H1 (cell line): ENCODE measurements around the gene CDH26. TPM values are rescaled to one million over a fixed set of nuclear protein-coding genes. Genes with fewer than 3 reads are reported as not detected.

ENCODE experiments used
- CTCF ChIA-PET: fragments of 300-600 bp; sonication (Branson Sonifier 250); formaldehyde crosslinking; loops from one replicate; lab custom pipeline; 2021; ENCODE audit not compliant: partially characterized antibody; lab: Charles Lee
- POLR2A ChIA-PET: fragments of 300-600 bp; sonication (Branson Sonifier 250); formaldehyde crosslinking; loops from one replicate; lab custom pipeline; 2021; ENCODE audit warnings: inconsistent platforms; ENCODE audit not compliant: partially characterized antibody; lab: Charles Lee
- DNase-seq, 2 experiments: peaks; one replicate each; pipeline versions ENCODE4 v3.0.0 to v3.0.0-alpha.2; 2010 to 2022; ENCODE audit warnings: low spot score in 2 of 2, low read depth in 1 of 2, mixed read lengths in 1 of 2
- FAIRE-seq: peaks from 2 replicates; lab custom pipeline; 2011; peaks lifted over from hg19 to GRCh38; lab: Jason Lieb, UNC
- H2AFZ ChIP-seq: 2 replicates; pipeline ENCODE4 v1.8.1; 2012; ENCODE audit warnings: low read length, inconsistent platforms
- H2AK5ac ChIP-seq: 2 replicates; pipeline ENCODE4 v1.6.1; 2013; ENCODE audit warnings: low read depth, low read length
- H2BK120ac ChIP-seq: replicated peaks from 2 replicates; pipeline ENCODE3; 2013; ENCODE audit warnings: low read depth, low read length, inconsistent platforms
- H2BK12ac ChIP-seq: 2 replicates; pipeline ENCODE4 v1.6.1; 2013; ENCODE audit warnings: low read depth, low read length
- H2BK15ac ChIP-seq: 2 replicates; pipeline ENCODE4 v1.6.1; 2013; ENCODE audit warnings: low read length
- H2BK20ac ChIP-seq: 2 replicates; pipeline ENCODE4 v1.6.1; 2013; ENCODE audit warnings: low read length
- H2BK5ac ChIP-seq: 2 replicates; pipeline ENCODE4 v1.6.1; 2013; ENCODE audit warnings: low read depth, low read length
- H3K14ac ChIP-seq: 2 replicates; pipeline ENCODE4 v1.6.1; 2013; ENCODE audit warnings: inconsistent platforms; ENCODE audit not compliant: insufficient read length
- H3K18ac ChIP-seq: 2 replicates; pipeline ENCODE4 v1.6.1; 2013; ENCODE audit warnings: low read length; ENCODE audit errors: extremely low read depth
- H3K23ac ChIP-seq: 2 replicates; pipeline ENCODE4 v1.6.1; 2013; ENCODE audit warnings: inconsistent platforms; ENCODE audit not compliant: insufficient read length
- H3K23me2 ChIP-seq: 2 replicates; pipeline ENCODE4 v1.6.1; 2013; ENCODE audit warnings: low read depth, low read length
- H3K27ac ChIP-seq: 2 replicates; pipeline ENCODE4 v1.6.1; 2011; ENCODE audit warnings: low read depth, low read length, inconsistent platforms
- H3K27me3 ChIP-seq, 4 experiments: replicated peaks in 1 of 4; 1 replicate in 1 of 4; 2 replicates in 3 of 4; pipeline versions ENCODE4 v1.6.1 to v1.8.1; 2011 to 2013; ENCODE audit warnings: low read length in 3 of 4, mild to moderate bottlenecking in 3 of 4, inconsistent platforms in 2 of 4, mixed read lengths in 2 of 4, moderate library complexity in 1 of 4; ENCODE audit not compliant: control insufficient read depth in 3 of 4, insufficient read depth in 3 of 4; ENCODE audit errors: extremely low read depth in 1 of 4
- H3K36me3 ChIP-seq, 4 experiments: 2 replicates each; pipeline versions ENCODE4 v1.6.1 to v1.8.1; 2011 to 2013; ENCODE audit warnings: mild to moderate bottlenecking in 4 of 4, low read length in 3 of 4, moderate library complexity in 2 of 4, control low read depth in 1 of 4, inconsistent platforms in 1 of 4; ENCODE audit not compliant: insufficient read depth in 4 of 4, control insufficient read depth in 2 of 4
- H3K4ac ChIP-seq: replicated peaks from 2 replicates; pipeline ENCODE3; 2013; ENCODE audit warnings: low read length, low read depth, mixed read lengths, inconsistent platforms; ENCODE audit not compliant: insufficient read length
- H3K4me1 ChIP-seq, 4 experiments: replicated peaks in 1 of 4; 1 replicate in 1 of 4; 2 replicates in 3 of 4; pipeline versions ENCODE4 v1.6.1 to v1.8.1; 2011 to 2013; ENCODE audit warnings: low read length in 3 of 4, inconsistent platforms in 2 of 4, mixed read lengths in 1 of 4; ENCODE audit not compliant: insufficient read depth in 4 of 4, control insufficient read depth in 3 of 4
- H3K4me2 ChIP-seq, 2 experiments: 2 replicates each; pipeline versions ENCODE4 v1.6.1 to v1.8.1; 2011 to 2013; ENCODE audit warnings: low read depth in 2 of 2, low read length in 2 of 2, control low read depth in 1 of 2, inconsistent platforms in 1 of 2, mild to moderate bottlenecking in 1 of 2; ENCODE audit not compliant: insufficient read depth in 1 of 2
- H3K4me3 ChIP-seq, 4 experiments: fragments of 200-600, 300-600 bp in 1 of 4; sonication (generic), shearing (Covaris generic), sonication (Bioruptor Twin) in 1 of 4; 2 replicates each; pipeline versions ENCODE4 v1.5.1 to v1.8.1; 2011 to 2016; ENCODE audit warnings: low read length in 4 of 4, low read depth in 3 of 4, control low read depth in 2 of 4, inconsistent platforms in 2 of 4, mild to moderate bottlenecking in 2 of 4, mixed read lengths in 1 of 4, moderate library complexity in 1 of 4; ENCODE audit not compliant: insufficient read depth in 2 of 4; ENCODE audit errors: extremely low read depth in 1 of 4
- H3K56ac ChIP-seq: replicated peaks from 2 replicates; pipeline ENCODE3; 2013; ENCODE audit warnings: low read depth, mild to moderate bottlenecking, mixed read lengths, low read length, inconsistent platforms; ENCODE audit not compliant: insufficient read length
- H3K79me1 ChIP-seq: 2 replicates; pipeline ENCODE4 v1.6.1; 2013; ENCODE audit warnings: low read depth, low read length, control low read depth
- H3K79me2 ChIP-seq, 2 experiments: 2 replicates each; pipeline versions ENCODE4 v1.6.1 to v1.8.1; 2012 to 2013; ENCODE audit warnings: low read length in 2 of 2, mild to moderate bottlenecking in 2 of 2, inconsistent platforms in 1 of 2; ENCODE audit not compliant: insufficient read depth in 2 of 2, control insufficient read depth in 1 of 2
- H3K9ac ChIP-seq, 4 experiments: replicated peaks in 1 of 4; 1 replicate in 1 of 4; 2 replicates in 3 of 4; pipeline versions ENCODE4 v1.6.1 to v1.8.1; 2011 to 2013; ENCODE audit warnings: low read depth in 3 of 4, low read length in 3 of 4, control low read depth in 2 of 4, mild to moderate bottlenecking in 2 of 4, moderate library complexity in 2 of 4, inconsistent platforms in 1 of 4; ENCODE audit errors: extremely low read depth in 1 of 4
- H3K9me3 ChIP-seq, 2 experiments: 2 replicates each; pipeline versions ENCODE4 v1.6.1 to v1.8.1; 2012 to 2013; ENCODE audit warnings: mild to moderate bottlenecking in 2 of 2, moderate library complexity in 2 of 2, control low read depth in 1 of 2, inconsistent platforms in 1 of 2, low read depth in 1 of 2, low read length in 1 of 2, mixed read lengths in 1 of 2; ENCODE audit not compliant: insufficient read depth in 2 of 2
- H4K20me1 ChIP-seq, 2 experiments: replicated peaks in 1 of 2; 2 replicates each; pipeline versions ENCODE3 to v1.8.1; 2011 to 2013; ENCODE audit warnings: inconsistent platforms in 2 of 2, low read length in 2 of 2, mild to moderate bottlenecking in 1 of 2; ENCODE audit not compliant: insufficient read depth in 2 of 2, control insufficient read depth in 1 of 2
- H4K5ac ChIP-seq: 2 replicates; pipeline ENCODE4 v1.6.1; 2013; ENCODE audit warnings: low read length, low read depth, mixed read lengths, inconsistent platforms; ENCODE audit not compliant: insufficient read length
- H4K8ac ChIP-seq: 2 replicates; pipeline ENCODE4 v1.8.0; 2013; ENCODE audit warnings: mild to moderate bottlenecking, moderate library complexity, low read length, inconsistent platforms; ENCODE audit not compliant: insufficient read depth; ENCODE audit errors: extremely low read depth
- H4K91ac ChIP-seq: replicated peaks from 2 replicates; pipeline ENCODE3; 2013; ENCODE audit warnings: low read length, mixed read lengths, inconsistent platforms; ENCODE audit not compliant: insufficient read length
- RBBP5 ChIP-seq: IDR thresholded peaks from 2 replicates; pipeline ENCODE4 v1.7.1; 2012; ENCODE audit warnings: low read depth, mild to moderate bottlenecking, inconsistent platforms, low read length, moderate library complexity, borderline replicate concordance
- SIX5 ChIP-seq: IDR thresholded peaks from 2 replicates; pipeline ENCODE4 v1.6.1; 2011; ENCODE audit warnings: mild to moderate bottlenecking, low read depth, low read length
- SP2 ChIP-seq: IDR thresholded peaks from 2 replicates; pipeline ENCODE4 v1.6.1; 2012; ENCODE audit warnings: mild to moderate bottlenecking, low read length, inconsistent platforms
- TAF1 ChIP-seq: IDR thresholded peaks from 2 replicates; pipeline ENCODE4 v1.6.1; 2011; ENCODE audit warnings: mild to moderate bottlenecking, low read depth, low read length
- TCF12 ChIP-seq: IDR thresholded peaks from 2 replicates; pipeline ENCODE4 v1.6.1; 2011; ENCODE audit warnings: low read depth, mild to moderate bottlenecking, low read length
- ZNF274 ChIP-seq: IDR thresholded peaks from 2 replicates; pipeline ENCODE4 v1.7.0; 2012; ENCODE audit warnings: low read length, borderline replicate concordance; ENCODE audit errors: extremely low read depth
- WGBS, 2 experiments: shearing (Covaris generic) in 1 of 2; methylation state at CpG; one replicate each; pipeline versions ENCODE4 v1.1.6 to v1.1.7; 2013 to 2015; ENCODE audit warnings: low lambda C conversion rate in 2 of 2, mixed read lengths in 2 of 2, inconsistent platforms in 1 of 2, low coverage in 1 of 2, missing lambda C conversion rate in 1 of 2; ENCODE audit not compliant: insufficient replicate concordance in 2 of 2, insufficient coverage in 1 of 2, insufficient read length in 1 of 2; ENCODE audit errors: extremely low coverage in 1 of 2, missing lambda C conversion rate in 1 of 2; 5-methylcytosine and 5-hydroxymethylcytosine counted together
- polyA plus RNA-seq, 7 experiments: library from polyadenylated mRNA; depleted of rRNA in 3 of 7; stranded (reverse) in 5 of 7; unstranded in 2 of 7; fragments of >200 nt in 5 of 7; fragments of 200-250 nt in 2 of 7; gene quantifications; 1 replicate in 5 of 7; 2 replicates in 1 of 7; 4 replicates in 1 of 7; pipeline versions ENCODE4 v1.2.1 to v1.2.3, GENCODE V29; 2011 to 2013; ENCODE audit warnings: missing spikeins in 2 of 7, mixed read lengths in 2 of 7
- total RNA-seq: library from RNA; stranded (reverse); fragmentation: NEBNext Ultra II Directional; extraction: Animal tissue kit (Norgen Biotek cat#: 25700); gene quantifications from 2 replicates; pipeline ENCODE4 v1.2.1, GENCODE V29; 2021

CDH26 gene
- total and polyA plus RNA-seq, 2 of the 8 experiments (the other 6 are each of a cell fraction or from before 2014, with no cell fraction given): 1.5 to 1.7 TPM

GRCh38 chr20:60036346-60036745 lies 78.1 kb downstream of the CDH26 start:
- H3K27me3 ChIP-seq: no peaks in the 10 kb centered on the region
- H3K4me1 ChIP-seq: no peaks in the 10 kb centered on the region
- no peaks in the 10 kb centered on the region for H4K20me1 ChIP-seq
- no peaks in the 10 kb centered on the region for H3K36me3 ChIP-seq
- H2BK12ac ChIP-seq: no peak overlapping the region
- no peak overlapping the region for H3K4me2 ChIP-seq
- H3K23me2 ChIP-seq: no peaks in the 10 kb centered on the region
- H4K91ac ChIP-seq: no peak overlapping the region
- H3K79me1 ChIP-seq: no peaks in the 10 kb centered on the region
- 96% methylated on average over 4 of the region's 4 CpGs; no CpG with 5 or more reads in 1 of the 2 experiments for WGBS, 2 experiments
- H2AK5ac ChIP-seq: 0 out of 2 replicates have a peak overlapping the region, but pooled peaks have one; percentile 24
- H3K23ac ChIP-seq: no peak overlapping the region
- H3K9me3 ChIP-seq: no peaks in the 10 kb centered on the region
- DNase-seq (no peak), FAIRE-seq (no peak)
- H3K4me3 ChIP-seq: no peak overlapping the region
- no peak overlapping the region; the same call in 1 of the 2 replicates for H4K8ac ChIP-seq
- no peak overlapping the region for H2BK20ac ChIP-seq
- H2AFZ ChIP-seq: no peak overlapping the region
- H3K4ac ChIP-seq: no peak overlapping the region
- H3K56ac ChIP-seq: no peak overlapping the region
- H4K5ac ChIP-seq: no peak overlapping the region
- no peak overlapping the region for H3K27ac ChIP-seq
- H3K18ac ChIP-seq: no peak overlapping the region; the same call in 1 of the 2 replicates
- no peak overlapping the region for H3K9ac ChIP-seq
- H2BK5ac ChIP-seq: no peak overlapping the region
- CTCF ChIA-PET: interaction anchor here (0.7 to 2.3 kb wide), 9 partner anchors 11 to 103 kb away, joined by 3 to 11 read pairs (median 3); partner anchors contain the start of gene SYCP2
- no peak overlapping the region for H2BK15ac ChIP-seq
- POLR2A ChIA-PET: no interaction called here
- no peaks in the 10 kb centered on the region for H3K79me2 ChIP-seq
- no peak overlapping the region for H2BK120ac ChIP-seq
- H3K14ac ChIP-seq: no peak overlapping the region
- TF ChIP-seq RBBP5: no peak
- TF ChIP-seq SP2: no peak
- TF ChIP-seq SIX5: no peak
- no peak for TF ChIP-seq ZNF274
- TF ChIP-seq TCF12: no peak
- TF ChIP-seq TAF1: no peak
